DMS 273 treated with DMSO at 0.1 percent for 48 hours (cell line): Measurements from ENCODE around the gene GPRIN3.
"Not testable (repeated sequence)": the region's sequence is repeated elsewhere in the genome, so short reads cannot be mapped to it uniquely, and the experiment has no call there.

Experiments
- DNase-seq: peaks from one replicate; lab custom pipeline; 2025; lab: John Stamatoyannopoulos, UW

The GPRIN3 gene

GRCh38 chr4:89215736-89216135 is 91.9 kb downstream of the GPRIN3 start:
- DNase-seq = no peak

DNA sequence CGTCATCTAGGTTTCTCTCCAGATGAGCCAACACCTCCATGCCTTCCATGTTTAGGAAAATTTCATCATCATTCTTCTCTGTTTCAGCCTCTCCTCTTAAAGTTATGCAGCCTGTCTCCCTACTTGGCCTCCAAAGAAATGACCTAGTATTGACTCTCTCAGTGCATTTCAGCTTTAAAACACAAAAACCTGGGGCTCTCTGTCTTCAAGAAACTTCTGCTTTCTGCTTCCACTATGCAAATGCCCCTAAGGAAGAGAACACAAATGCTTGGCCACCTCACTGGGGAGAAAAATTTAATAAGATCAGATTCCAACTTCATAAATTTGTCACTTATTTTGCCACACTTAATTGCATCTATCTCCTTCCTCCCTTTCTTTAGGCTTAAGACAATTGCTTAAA is 93.3 kb downstream of the GPRIN3 start:
- DNase-seq = no peak

DNA sequence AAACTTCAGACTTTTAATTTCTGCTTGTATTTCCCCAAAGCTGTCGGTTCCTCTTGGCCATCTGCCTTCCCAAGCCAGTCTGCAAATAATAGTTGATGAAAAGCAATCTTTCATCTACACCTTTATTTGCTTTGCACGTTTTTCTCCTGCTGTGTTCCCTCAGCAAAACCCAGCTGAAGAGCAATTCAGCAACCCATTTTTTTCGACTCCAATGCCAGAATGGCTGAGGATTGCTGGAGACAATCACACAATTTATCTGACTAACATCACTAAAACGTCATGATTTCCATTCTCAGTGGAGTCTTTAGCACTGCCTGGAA is 94.3 kb downstream of the GPRIN3 start:
- no peak for DNase-seq

DNA sequence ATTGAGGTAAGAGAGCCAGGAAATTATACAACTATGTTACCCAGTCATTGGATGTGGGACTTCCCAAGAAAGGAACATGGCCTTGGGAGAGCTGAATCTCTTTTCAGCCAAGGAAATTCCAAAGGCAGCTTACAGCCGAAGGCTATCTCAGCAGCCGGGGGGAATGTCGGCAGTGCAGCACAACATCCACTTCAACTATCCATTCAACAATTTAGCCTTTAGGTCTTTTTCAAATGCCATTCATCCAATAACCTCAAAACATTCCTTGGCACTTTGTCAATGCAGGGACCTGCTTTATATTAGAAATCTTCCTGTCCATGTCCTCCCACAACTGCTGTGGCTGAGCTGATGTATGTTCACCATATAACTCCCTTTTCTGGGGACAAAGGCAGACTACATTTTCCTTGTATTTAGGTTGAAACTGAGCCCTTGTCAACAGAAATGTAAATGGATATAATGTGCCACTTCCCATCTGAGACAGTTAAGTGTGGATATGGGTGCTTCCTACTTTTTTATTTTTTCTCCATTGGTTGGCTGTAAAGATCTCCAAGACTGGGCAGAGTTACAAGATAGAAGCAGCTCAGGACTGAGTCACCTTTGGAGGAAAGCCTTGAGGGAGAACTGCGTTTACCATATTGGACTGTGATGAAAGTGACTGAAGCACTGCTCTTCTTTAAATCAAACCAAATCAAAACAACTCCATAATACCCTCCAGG is 94.8 kb downstream of the GPRIN3 start:
- no peak for DNase-seq

DNA sequence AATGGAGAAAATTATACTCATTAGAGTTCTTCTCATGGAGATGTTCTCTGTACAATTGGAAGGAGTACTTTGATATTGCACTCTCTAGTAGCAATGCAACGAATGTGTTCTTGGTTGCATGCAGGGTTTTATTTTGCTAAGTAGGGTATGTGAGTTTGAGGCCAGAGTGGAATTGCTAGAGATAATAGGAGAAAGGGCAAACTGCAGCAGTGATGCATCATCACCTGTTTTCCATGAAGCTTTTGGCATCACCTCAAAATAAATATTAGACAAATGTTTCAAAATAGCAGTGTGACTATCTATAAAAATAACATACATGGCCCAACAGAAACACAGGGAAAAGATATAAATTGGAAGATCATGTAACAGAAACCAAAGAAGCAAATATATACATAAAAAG is 103.0 kb downstream of the GPRIN3 start:
- DNase-seq = no peak

- DNase-seq = no peak
Measured at GRCh38 chr4:89203902-89204301, 103.7 kb downstream of the GPRIN3 start.

GRCh38 chr4:89199394-89199793 is 108.2 kb downstream of the GPRIN3 start:
- not testable (repeated sequence) for DNase-seq

DNA sequence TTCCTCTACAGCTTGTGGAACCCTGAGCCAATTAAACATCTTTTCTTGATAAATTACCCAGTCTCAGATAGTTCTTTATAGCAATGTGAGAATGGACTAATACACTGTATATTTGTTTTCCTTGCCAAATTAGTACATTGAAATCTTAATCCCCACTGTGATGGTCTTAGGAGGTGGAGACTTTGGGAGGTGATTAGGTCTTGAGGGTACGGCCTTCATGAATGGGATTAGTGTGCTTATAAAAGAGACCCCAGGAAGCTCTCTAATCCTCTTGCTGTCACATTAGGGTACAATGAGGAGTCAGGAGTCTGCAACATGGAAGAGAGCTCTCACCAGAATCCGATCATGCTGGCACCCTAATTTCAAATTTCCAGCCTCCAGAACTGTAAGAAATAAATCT is 109.7 kb downstream of the GPRIN3 start:
- no peak for DNase-seq

DNA sequence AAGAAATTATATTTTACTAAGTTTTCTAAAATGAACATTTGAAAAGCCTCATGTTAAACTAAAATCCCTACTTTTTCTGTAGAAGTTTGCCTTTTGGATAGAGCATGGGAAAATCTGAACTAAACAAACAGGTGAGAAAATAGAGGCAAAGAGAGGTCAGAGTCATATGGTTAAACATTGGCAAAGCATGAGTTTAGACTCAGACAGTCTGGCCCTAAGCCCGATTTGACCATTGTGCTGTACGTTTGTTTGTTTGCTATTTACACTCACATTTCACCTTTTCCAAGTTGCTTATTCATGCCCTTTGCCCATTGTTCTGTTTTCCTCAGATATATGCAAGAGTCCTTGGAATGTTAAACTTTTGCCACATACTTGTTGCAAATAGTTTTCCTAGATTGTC is 110.9 kb downstream of the GPRIN3 start:
- no peak for DNase-seq

DNA sequence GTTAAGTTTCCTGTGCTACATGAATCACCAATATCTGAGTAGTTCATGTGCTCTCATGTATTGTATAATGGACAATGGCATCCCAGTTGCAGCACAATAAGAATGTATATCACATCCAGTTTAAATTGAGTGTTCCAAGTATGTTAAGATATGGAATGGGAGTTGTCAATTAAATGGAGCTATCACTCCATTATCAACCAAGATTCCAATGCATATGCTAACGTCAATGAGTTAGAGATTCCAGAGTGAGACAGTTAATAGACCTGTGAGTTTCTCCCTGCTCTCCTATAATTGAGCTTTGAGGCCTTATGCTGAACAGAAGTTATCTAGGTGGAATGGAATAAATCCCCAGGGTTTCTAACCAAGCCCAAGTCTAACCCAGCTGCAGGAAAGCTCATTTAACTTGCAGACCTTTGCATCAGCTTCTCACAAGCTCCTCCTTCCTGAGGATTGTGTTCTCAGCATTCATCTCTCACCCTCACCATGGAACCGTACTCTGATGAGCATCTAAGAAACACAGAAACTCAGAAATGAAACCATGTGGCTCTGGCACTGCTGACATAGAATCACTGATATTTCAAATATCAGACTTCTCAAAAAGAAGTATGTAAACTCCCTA is 111.4 kb downstream of the GPRIN3 start:
- no peak for DNase-seq

GRCh38 chr4:89193843-89194242 is 113.8 kb downstream of the GPRIN3 start:
- DNase-seq = no peak
